HL-60/S4 treated with retinoic acid at 250 ng/mL for 4 days and 3 days (cell line): ENCODE results near the gene KIAA1958.
"Not testable (repeated sequence)": the region's sequence is repeated elsewhere in the genome, so short reads cannot be mapped to it uniquely, and the experiment has no call there.

Source experiments
- in situ Hi-C: fragments of 300-500 bp; cut with MboI; formaldehyde crosslinking; loops from 2 replicates; pipeline ENCODE4 v1.7.0; 2022; ENCODE audit warnings: low sequenced_read_pairs

The KIAA1958 gene

DNA sequence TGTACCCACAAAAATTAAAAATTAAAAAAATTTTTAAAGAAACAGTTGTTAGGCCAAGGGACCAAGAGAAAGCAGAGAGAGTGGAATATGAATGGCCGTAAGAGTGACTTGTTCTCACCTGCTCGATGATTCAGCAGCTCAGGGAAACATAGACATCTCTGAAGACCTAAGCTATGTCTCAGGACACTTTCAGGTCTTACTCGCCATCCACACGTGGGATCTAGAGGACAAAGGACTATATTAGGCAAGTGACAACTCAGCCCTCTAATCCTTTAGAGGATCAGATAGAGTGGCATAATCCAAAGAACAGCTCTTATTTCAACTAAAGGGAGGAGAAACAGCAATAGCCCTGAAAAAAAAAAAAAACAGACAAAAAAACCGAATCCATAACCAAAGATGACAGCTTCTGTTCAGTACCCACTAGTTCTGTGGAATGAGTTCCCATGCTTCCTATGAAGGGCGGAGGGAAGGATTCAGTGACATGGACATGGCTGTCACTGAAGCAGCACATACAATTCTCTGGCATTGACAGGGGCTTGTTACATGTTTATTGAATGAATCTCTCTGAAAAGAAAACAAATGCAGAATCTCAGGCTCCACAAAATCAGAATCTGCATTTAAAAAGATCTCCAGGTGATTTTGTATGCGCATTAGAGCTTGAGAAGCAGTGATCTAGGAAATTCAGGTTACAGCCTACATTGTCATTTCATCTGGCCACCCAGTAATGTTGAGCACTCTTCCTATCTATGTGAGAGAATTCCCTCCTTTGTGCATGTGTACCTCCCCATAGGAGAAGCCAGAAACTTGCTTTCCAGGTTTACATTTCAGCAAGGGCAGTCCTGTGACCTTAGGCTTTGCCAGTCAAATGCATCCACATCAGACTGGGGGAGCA lies 96.0 kb downstream of the KIAA1958 start:
- in situ Hi-C loops: no loop called here

- in situ Hi-C loops: no loop called here
Observed at GRCh38 chr9:112586599-112587155, 100.0 kb downstream of the KIAA1958 start.

DNA sequence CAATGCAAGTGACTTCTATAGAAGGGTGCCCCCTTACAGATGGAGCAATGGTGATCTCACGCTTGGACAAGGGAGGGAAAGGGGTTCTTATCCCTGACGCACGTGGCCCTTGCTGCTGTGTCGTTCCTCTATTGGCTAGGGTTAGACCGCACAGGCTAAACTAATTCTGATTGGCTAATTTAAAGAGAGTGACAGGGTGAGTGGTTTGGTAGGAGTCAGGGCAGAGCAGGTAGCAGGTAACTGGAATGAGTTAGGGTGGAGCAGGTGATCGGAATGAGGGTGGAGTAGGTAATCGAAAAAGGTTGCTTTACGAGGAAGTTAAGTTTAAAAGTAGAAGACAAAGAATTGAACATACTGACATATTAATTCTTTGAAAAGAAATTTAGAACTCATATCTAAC lies 105.2 kb downstream of the KIAA1958 start:
- in situ Hi-C loops: not testable (repeated sequence)

- in situ Hi-C loops: no loop called here
Observed at GRCh38 chr9:112599732-112600131, 113.1 kb downstream of the KIAA1958 start.

GRCh38 chr9:112601636-112602035 lies 115.0 kb downstream of the KIAA1958 start:
- in situ Hi-C loops: no loop called here

- in situ Hi-C loops: no loop called here
Observed at GRCh38 chr9:112604790-112605189, 118.2 kb downstream of the KIAA1958 start.

DNA sequence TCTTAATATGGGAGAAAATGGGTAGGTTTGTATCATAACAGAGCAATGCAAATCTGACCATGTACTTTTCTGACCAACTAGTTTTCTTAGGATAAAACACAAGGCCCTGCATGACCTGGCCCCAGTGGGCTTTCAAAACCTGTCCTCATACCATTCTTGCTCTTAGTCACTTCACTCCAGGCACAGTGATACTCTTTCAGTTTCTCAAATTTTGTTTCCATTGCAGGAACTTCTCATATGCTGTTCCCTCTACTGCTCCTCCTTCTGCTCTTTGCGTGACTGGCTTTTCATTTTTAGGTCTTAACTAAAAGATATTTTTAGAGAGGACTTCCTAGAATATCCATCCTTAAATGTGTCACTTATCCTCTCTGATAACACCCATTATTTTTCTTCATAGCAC lies 118.9 kb downstream of the KIAA1958 start:
- in situ Hi-C loops: no loop called here

- in situ Hi-C loops: no loop called here
Observed at GRCh38 chr9:112605963-112606699, 119.5 kb downstream of the KIAA1958 start.

DNA sequence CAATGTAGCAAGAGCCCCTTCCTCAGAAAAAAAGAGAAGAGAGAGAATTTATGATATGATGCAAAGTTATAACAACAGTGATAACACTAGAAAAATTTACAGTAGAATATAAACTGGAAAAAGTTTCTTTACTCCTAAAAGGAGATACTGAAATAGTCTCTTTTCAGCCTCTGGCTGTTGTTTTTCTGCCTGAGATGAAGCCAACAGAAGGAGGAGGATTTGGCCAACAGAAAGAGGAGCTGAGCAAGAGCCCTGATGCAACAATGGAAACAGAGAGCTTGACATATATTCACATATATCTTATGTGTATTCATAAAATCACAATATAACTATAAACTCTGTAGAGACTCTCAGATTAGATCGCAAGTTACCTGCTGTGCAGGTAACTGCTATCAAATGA lies 122.2 kb downstream of the KIAA1958 start:
- in situ Hi-C loops: no loop called here

DNA sequence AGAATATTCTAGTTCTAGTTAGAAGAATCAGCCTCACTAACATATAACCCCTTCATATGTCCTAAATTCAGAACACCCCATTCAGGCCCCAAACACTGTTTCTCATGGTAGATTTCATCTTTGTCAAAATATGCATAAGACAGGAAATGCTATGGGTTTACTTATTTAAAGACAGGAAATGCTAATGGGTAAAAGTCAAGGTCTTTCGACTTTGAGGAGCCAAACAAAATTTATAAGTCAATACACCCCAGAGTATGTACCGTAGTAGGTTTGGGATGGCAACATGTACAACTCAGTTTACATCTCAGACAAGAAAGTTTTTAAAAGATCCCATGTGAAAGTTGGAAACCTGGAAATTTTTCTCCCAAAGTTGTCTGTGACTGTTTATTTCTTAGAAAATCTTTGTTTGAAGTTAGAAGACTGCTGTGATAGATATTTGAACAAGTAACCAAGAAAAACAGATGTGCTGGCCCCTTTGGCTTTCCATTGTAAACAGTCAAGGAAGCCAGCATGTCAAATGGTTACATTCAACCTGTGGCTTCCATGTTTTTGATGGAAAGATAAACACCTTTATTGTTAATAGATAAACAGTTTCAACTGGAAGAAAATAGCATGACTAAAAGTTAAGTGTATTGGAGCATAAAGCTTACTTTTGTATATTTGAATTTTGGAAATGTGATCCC lies 129.1 kb downstream of the KIAA1958 start:
- in situ Hi-C loops: no loop called here

- in situ Hi-C loops: no loop called here
Observed at GRCh38 chr9:112617371-112617770, 130.7 kb downstream of the KIAA1958 start.

DNA sequence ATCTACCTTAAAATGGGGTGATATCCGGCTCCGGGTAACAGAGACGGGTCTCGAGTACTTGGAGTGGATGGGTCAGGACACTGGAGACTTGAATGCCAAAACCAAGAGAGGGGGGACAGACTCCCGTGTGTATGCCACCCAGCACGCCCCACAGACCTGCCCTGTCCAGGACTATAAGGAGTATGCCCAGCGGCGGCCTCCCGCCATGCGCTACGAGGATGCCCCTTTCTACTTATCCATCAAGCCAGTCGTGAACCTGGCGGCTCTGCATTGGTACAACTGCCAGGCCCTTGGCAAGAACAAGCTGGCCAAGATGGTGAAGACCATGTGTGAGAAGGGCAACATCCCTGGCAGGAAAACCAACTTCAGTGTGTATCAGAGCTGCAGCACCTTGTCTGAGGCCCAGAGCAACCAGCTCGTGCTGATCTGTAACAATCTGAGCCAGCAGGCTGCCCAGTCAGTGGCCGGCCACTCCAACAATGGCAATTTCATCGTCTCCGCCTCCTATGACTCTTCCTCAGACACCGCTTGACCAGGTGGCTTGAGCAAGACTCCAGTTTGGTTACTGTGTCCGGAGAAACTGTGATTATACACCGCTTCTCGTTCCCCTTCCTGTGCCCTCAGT lies 131.9 kb downstream of the KIAA1958 start:
- in situ Hi-C loops: no loop called here

DNA sequence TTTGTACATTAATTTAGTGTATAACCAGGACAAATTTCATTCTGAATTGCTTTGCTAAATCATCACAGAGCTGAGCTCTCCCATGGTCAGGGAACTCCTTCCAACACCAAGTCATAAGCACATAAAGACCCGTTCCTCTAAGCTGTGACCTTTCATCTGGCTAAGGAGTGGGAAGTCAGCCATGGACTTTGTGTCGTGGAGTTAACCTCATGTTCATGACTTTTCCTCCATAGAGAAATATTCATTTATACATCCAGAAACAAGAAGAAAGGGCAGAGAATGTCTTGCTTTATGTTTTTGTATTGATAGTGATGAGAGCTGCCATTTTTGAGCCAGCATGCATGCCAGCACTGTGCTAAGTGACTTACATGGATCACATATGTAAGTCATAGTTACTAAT lies 133.8 kb downstream of the KIAA1958 start:
- in situ Hi-C loops: no loop called here

GRCh38 chr9:112621018-112621655 lies 134.5 kb downstream of the KIAA1958 start:
- in situ Hi-C loops: no loop called here

DNA sequence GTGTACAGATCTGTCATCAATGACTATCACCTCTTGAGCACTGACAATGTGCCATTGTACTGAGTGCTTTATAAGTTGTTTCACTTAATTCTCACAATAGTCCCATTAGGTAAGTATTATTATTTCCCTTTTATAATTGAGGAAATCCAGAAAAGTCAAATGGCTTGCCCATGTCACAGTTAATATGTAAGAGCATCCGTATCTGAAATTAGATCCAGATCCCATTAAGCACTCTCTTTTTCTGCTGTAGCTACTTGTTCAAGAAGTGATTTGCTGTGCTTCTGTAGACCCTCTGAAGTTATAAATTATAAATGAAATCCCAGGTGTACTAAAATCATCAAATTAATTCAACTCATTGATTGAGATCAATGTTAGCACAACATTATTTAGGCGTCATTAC lies 136.6 kb downstream of the KIAA1958 start:
- in situ Hi-C loops: no loop called here

- in situ Hi-C loops: no loop called here
Observed at GRCh38 chr9:112624711-112625707, 138.4 kb downstream of the KIAA1958 start.

GRCh38 chr9:112629671-112630485 lies 143.3 kb downstream of the KIAA1958 start:
- in situ Hi-C loops: no loop called here
